SK-N-SH (cell line): ENCODE data around the gene DENND2D. TPM values are rescaled to one million over a fixed set of nuclear protein-coding genes. Genes with fewer than 3 reads are reported as not detected.

Experiments
- CTCF ChIA-PET: fragments of 300-600, 350-600 bp; formaldehyde crosslinking; extraction: SDS; loops from one replicate; lab custom pipeline; 2021; lab: Yijun Ruan, JAX
- POLR2A ChIA-PET: fragments of 350-600 bp; sonication (Branson Sonifier 250); formaldehyde crosslinking; extraction: SDS; loops from one replicate; lab custom pipeline; 2020; ENCODE audit warnings: antibody characterized with exemption, inconsistent platforms; lab: Yijun Ruan, JAX
- DNase-seq: peaks from one replicate; pipeline ENCODE4 v3.0.0; 2012
- H2AFZ ChIP-seq: fragments of 200-600 bp; sonication (generic); 2 replicates; pipeline ENCODE4 v1.8.1; 2016; ENCODE audit warnings: antibody characterized with exemption, mild to moderate bottlenecking, low read depth
- H3F3A ChIP-seq: fragments of 200-600 bp; sonication (generic); replicated peaks from 2 replicates; pipeline ENCODE3; 2016; ENCODE audit warnings: antibody characterized with exemption, mild to moderate bottlenecking; ENCODE audit not compliant: insufficient read depth
- H3K27ac ChIP-seq, 2 experiments: fragments of 200-500 bp in 1 of 2; fragments of 200-600 bp in 1 of 2; sonication (Bioruptor generic) in 1 of 2; sonication (generic), shearing (Covaris generic) in 1 of 2; 2 replicates each; pipeline versions ENCODE4 v1.5.1 to v1.6.1; 2014 to 2016; ENCODE audit warnings: low read depth in 2 of 2, inconsistent platforms in 1 of 2, low read length in 1 of 2, mild to moderate bottlenecking in 1 of 2, mixed read lengths in 1 of 2
- H3K27me3 ChIP-seq: fragments of 200-600 bp; sonication (generic), shearing (Covaris generic); 2 replicates; pipeline ENCODE4 v1.6.1; 2016; ENCODE audit warnings: mixed run types; ENCODE audit not compliant: insufficient read depth
- H3K36me3 ChIP-seq, 2 experiments: fragments of 200-500 bp in 1 of 2; fragments of 200-600 bp in 1 of 2; sonication (Bioruptor generic) in 1 of 2; sonication (generic) in 1 of 2; replicated peaks in 1 of 2; 2 replicates each; pipeline versions ENCODE3 to v1.5.1; 2014 to 2016; ENCODE audit warnings: low read length in 1 of 2, mild to moderate bottlenecking in 1 of 2; ENCODE audit not compliant: insufficient read depth in 2 of 2, control insufficient read depth in 1 of 2
- H3K4me1 ChIP-seq, 2 experiments: fragments of 200-500 bp in 1 of 2; fragments of 200-600 bp in 1 of 2; sonication (Bioruptor generic) in 1 of 2; sonication (generic), shearing (Covaris generic) in 1 of 2; 2 replicates each; pipeline versions ENCODE4 v1.5.1 to v1.6.1; 2014 to 2016; ENCODE audit warnings: low read depth in 1 of 2, low read length in 1 of 2, mixed run types in 1 of 2; ENCODE audit not compliant: insufficient read depth in 2 of 2, control insufficient read depth in 1 of 2
- H3K4me2 ChIP-seq: fragments of 200-600 bp; sonication (generic), shearing (Covaris generic); 2 replicates; pipeline ENCODE4 v1.6.1; 2017; ENCODE audit warnings: mixed run types
- H3K4me3 ChIP-seq, 2 experiments: fragments of 200-500 bp in 1 of 2; fragments of 200-600 bp in 1 of 2; sonication (Bioruptor generic) in 1 of 2; sonication (generic), shearing (Covaris generic) in 1 of 2; 2 replicates each; pipeline versions ENCODE4 v1.5.1 to v1.8.1; 2014 to 2016; ENCODE audit warnings: low read depth in 2 of 2, inconsistent platforms in 1 of 2, low read length in 1 of 2, mild to moderate bottlenecking in 1 of 2, mixed read lengths in 1 of 2, moderate library complexity in 1 of 2
- H3K79me2 ChIP-seq: fragments of 200-600 bp; sonication (generic); 2 replicates; pipeline ENCODE4 v1.8.1; 2017; ENCODE audit warnings: mild to moderate bottlenecking; ENCODE audit not compliant: insufficient read depth
- H3K9ac ChIP-seq: fragments of 200-600 bp; sonication (generic); 2 replicates; pipeline ENCODE4 v1.6.1; 2017; ENCODE audit warnings: mixed run types
- H3K9me2 ChIP-seq: fragments of 200-600 bp; sonication (generic); 2 replicates; pipeline ENCODE4 v1.6.1; 2017; ENCODE audit warnings: mixed run types
- H3K9me3 ChIP-seq: fragments of 200-600 bp; sonication (generic); 2 replicates; pipeline ENCODE4 v1.6.1; 2017; ENCODE audit warnings: mixed run types, mild to moderate bottlenecking, moderate library complexity
- H4K20me1 ChIP-seq: fragments of 200-600 bp; sonication (generic); 2 replicates; pipeline ENCODE4 v1.6.1; 2017; ENCODE audit warnings: mild to moderate bottlenecking, mixed run types; ENCODE audit not compliant: insufficient read depth
- ELF1 ChIP-seq: IDR thresholded peaks from 2 replicates; pipeline ENCODE4 v1.4.0; 2012
- EZH2phosphoT487 ChIP-seq: fragments of 200-600 bp; sonication (generic); IDR thresholded peaks from 2 replicates; pipeline ENCODE4 v1.6.1; 2017; ENCODE audit warnings: low read depth, mixed run types, mild to moderate bottlenecking, antibody characterized with exemption, moderate library complexity, borderline replicate concordance
- FOXJ3 ChIP-seq: sonication (generic); formaldehyde crosslinking; IDR thresholded peaks from 2 replicates; pipeline ENCODE4 v1.5.1; 2020; ENCODE audit warnings: mild to moderate bottlenecking, missing genetic modification reagents
- GABPA ChIP-seq: IDR thresholded peaks from 2 replicates; pipeline ENCODE4 v1.4.0; 2012; ENCODE audit warnings: low read depth, mild to moderate bottlenecking
- GATA2 ChIP-seq: sonication (generic); formaldehyde crosslinking; IDR thresholded peaks from 2 replicates; pipeline ENCODE4 v1.5.0; 2020; ENCODE audit warnings: mild to moderate bottlenecking, missing genetic modification reagents
- JUND ChIP-seq: IDR thresholded peaks from 2 replicates; pipeline ENCODE4 v1.4.0; 2012
- MAX ChIP-seq: IDR thresholded peaks from 2 replicates; pipeline ENCODE4 v1.4.0; 2012; ENCODE audit warnings: low read depth
- NRF1 ChIP-seq: IDR thresholded peaks from 2 replicates; pipeline ENCODE4 v1.6.1; 2012; ENCODE audit warnings: low read depth, mild to moderate bottlenecking, low read length
- PBX3 ChIP-seq: IDR thresholded peaks from 2 replicates; pipeline ENCODE4; 2012
- POLR2AphosphoS5 ChIP-seq: IDR thresholded peaks from 2 replicates; pipeline ENCODE4 v1.6.1; 2012; ENCODE audit warnings: low read depth, low read length
- RAD21 ChIP-seq: IDR thresholded peaks from 2 replicates; pipeline ENCODE4 v1.6.1; 2012; ENCODE audit warnings: mild to moderate bottlenecking, low read length
- SIN3A ChIP-seq: IDR thresholded peaks from 2 replicates; pipeline ENCODE4 v1.6.1; 2012; ENCODE audit warnings: low read depth, mild to moderate bottlenecking, low read length, moderate library complexity, borderline replicate concordance
- TEAD4 ChIP-seq: IDR thresholded peaks from 2 replicates; pipeline ENCODE4 v1.4.0; 2012; ENCODE audit warnings: mild to moderate bottlenecking, borderline replicate concordance; ENCODE audit not compliant: insufficient read depth
- YY1 ChIP-seq: IDR thresholded peaks from 2 replicates; pipeline ENCODE4 v1.4.0; 2012; ENCODE audit warnings: low read depth, mild to moderate bottlenecking
- WGBS: methylation state at CpG from one replicate; pipeline ENCODE4 v1.1.6; 2017; ENCODE audit warnings: low lambda C conversion rate; 5-methylcytosine and 5-hydroxymethylcytosine counted together
- polyA plus RNA-seq, 3 experiments: library from polyadenylated mRNA; depleted of rRNA; stranded (reverse); fragments of >200 nt; gene quantifications; 2 replicates each; pipeline ENCODE4 v1.2.3, GENCODE V29; 2012
- TF ChIP-seq, protein P1 (sequence below): fragments of 150-350 bp; IDR thresholded peaks from 2 replicates; pipeline ENCODE4 v1.6.1; 2017; ENCODE audit warnings: antibody characterized with exemption, low read length, low read depth, borderline replicate concordance

DENND2D gene
- polyA plus RNA-seq, 1 of the 3 experiments (the other 2 are of a cell fraction) = 1.3 TPM

DNA sequence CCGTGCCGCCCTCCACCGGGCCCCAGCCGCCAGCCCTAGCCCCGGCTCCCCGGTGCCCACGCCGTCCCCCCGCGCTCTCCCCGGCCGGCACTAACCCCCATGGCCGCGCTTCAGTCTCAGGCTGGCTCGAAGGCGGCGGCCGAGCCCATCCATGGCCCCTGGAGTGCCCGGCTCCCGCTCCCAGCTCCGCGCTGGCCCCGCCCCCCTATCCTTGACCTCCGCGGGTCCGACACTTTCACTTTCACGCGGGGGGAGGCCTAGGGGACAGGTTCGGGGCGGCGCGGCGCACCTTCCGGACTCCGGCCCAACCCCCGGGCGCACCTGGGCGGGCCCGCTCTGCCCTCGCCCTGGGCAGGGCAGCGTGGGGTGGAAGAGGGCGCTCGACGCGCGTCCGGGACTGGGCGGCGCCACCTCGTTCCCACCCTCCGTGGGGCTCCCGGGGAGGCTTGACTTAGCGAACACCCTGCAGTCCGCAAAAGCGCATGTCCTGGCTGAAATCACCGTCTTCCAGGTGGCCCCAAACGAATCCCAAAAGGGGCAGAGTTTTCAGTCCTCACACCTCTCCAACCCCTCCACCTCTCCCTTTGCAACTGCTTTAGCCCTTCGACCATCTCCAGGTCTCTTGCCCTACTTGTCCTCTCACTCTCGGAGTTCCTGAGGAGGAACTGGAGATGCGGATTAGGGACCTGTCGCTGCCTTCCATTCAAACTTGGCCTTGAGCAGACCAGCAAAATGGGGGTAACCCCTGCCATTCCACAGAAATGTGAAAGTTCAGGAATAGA is 3.9 kb upstream of the DENND2D start:
- Histone ChIP-seq H2AFZ (peak overlapping the region; percentile 67), H3K4me1 (no peaks in the 10 kb centered on the region; a peak in 1 of 4 replicates), H3K27me3 (no peaks in the 10 kb centered on the region), H3K9me2 (no peaks in the 10 kb centered on the region), H3K9ac (no peak overlapping the region), H3K27ac (no peak overlapping the region), H3K4me2 (peak overlapping the region; percentile 77), H4K20me1 (no peaks in the 10 kb centered on the region), H3K4me3 (peak overlapping the region; percentile 57 to 58), H3F3A (no peaks in the 10 kb centered on the region)
- TF ChIP-seq MAX (peak; percentile 27; the same call in 1 of the 2 replicates), JUND (no peak)
- TF ChIP-seq, all 33 proteins: peak for 1
- no peaks in the 10 kb centered on the region for H3K36me3 ChIP-seq
- 43% methylated on average over 7 of the region's 61 CpGs for WGBS
- no peaks in the 10 kb centered on the region for H3K9me3 ChIP-seq
- H3K79me2 ChIP-seq = no peaks in the 10 kb centered on the region
- ChIA-PET POLR2A (no interaction called here), CTCF (interaction anchor here (0.6 to 0.9 kb wide), 2 partner anchors 10 to 19 kb away, joined by 3 to 4 read pairs; no protein-coding TSS in a partner anchor)
- peak; percentile 73 for DNase-seq

GRCh38 chr1:111203681-111204200 is 3.3 kb upstream of the DENND2D start:
- H3K9me2 ChIP-seq = no peaks in the 10 kb centered on the region
- H3K9ac ChIP-seq = no peak overlapping the region
- peak; percentile 62 for DNase-seq
- no peaks in the 10 kb centered on the region; a peak in 1 of 4 replicates for H3K4me1 ChIP-seq
- TF ChIP-seq ELF1 = no peak
- CTCF ChIA-PET = interaction anchor here (0.6 to 0.9 kb wide), 2 partner anchors 10 to 19 kb away, joined by 3 to 4 read pairs; no protein-coding TSS in a partner anchor
- WGBS = 11% methylated on average over 20 of the region's 41 CpGs
- H3K4me2 ChIP-seq = peak overlapping the region; percentile 77
- no peaks in the 10 kb centered on the region for H3K9me3 ChIP-seq
- peak overlapping the region; percentile 67; the same call in 1 of the 2 replicates for H2AFZ ChIP-seq
- H3K36me3 ChIP-seq = no peaks in the 10 kb centered on the region
- peak overlapping the region; percentile 57 to 58 for H3K4me3 ChIP-seq
- H3F3A ChIP-seq = no peaks in the 10 kb centered on the region
- H3K27me3 ChIP-seq = no peaks in the 10 kb centered on the region
- H3K27ac ChIP-seq = no peak overlapping the region
- H4K20me1 ChIP-seq = no peaks in the 10 kb centered on the region
- POLR2A ChIA-PET = no interaction called here
- H3K79me2 ChIP-seq = no peaks in the 10 kb centered on the region

GRCh38 chr1:111202707-111203623 is 2.5 kb upstream of the DENND2D start:
- Histone ChIP-seq H3K4me1 (no peaks in the 10 kb centered on the region; a peak in 1 of 4 replicates), H3K9me3 (no peaks in the 10 kb centered on the region), H4K20me1 (no peaks in the 10 kb centered on the region), H3K79me2 (no peaks in the 10 kb centered on the region), H3K4me2 (no peak overlapping the region), H3K27ac (no peak overlapping the region), H3K27me3 (no peaks in the 10 kb centered on the region), H3K9ac (no peak overlapping the region), H3K4me3 (no peak overlapping the region), H3K36me3 (no peaks in the 10 kb centered on the region), H3F3A (no peaks in the 10 kb centered on the region), H2AFZ (no peak overlapping the region), H3K9me2 (no peaks in the 10 kb centered on the region)
- ChIA-PET POLR2A (no interaction called here), CTCF (interaction anchor here (0.9 to 1.4 kb wide), 2 partner anchors 20 to 198 kb away, joined by 3 to 4 read pairs; no protein-coding TSS in a partner anchor)
- TF ChIP-seq PBX3 = no peak
- no peak for TF ChIP-seq RAD21
- no peak for TF ChIP-seq EZH2phosphoT487
- TF ChIP-seq GABPA = no peak
- TF ChIP-seq POLR2AphosphoS5 = no peak
- TF ChIP-seq JUND = no peak
- TF ChIP-seq GATA2 (CRISPR knock-in tag) = no peak
- TF ChIP-seq ELF1 = no peak
- TF ChIP-seq YY1 = no peak
- no peak for TF ChIP-seq TEAD4
- TF ChIP-seq FOXJ3 (CRISPR knock-in tag) = no peak
- no peak for TF ChIP-seq SIN3A
- TF ChIP-seq NRF1 = no peak
- TF ChIP-seq, protein P1, sequence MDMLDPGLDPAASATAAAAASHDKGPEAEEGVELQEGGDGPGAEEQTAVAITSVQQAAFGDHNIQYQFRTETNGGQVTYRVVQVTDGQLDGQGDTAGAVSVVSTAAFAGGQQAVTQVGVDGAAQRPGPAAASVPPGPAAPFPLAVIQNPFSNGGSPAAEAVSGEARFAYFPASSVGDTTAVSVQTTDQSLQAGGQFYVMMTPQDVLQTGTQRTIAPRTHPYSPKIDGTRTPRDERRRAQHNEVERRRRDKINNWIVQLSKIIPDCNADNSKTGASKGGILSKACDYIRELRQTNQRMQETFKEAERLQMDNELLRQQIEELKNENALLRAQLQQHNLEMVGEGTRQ = no peak
- 90% methylated on average over 4 of the region's 4 CpGs for WGBS
- peak; percentile 42 for DNase-seq
